RWPE2 (cell line): ENCODE measurements around the gene WDFY2.

Experiments
- ATAC-seq: fragments of 200-7000 bp; cut with Tn5 transposase; 3 replicates; pipeline ENCODE4 v1.9.1; 2021; ENCODE audit warnings: low read depth
- DNase-seq: peaks from one replicate; pipeline ENCODE4 v3.0.0-alpha.2; 2020; ENCODE audit warnings: low spot score
- H3K27ac ChIP-seq: fragments of 450-650 bp; 2 replicates; pipeline ENCODE4 v1.5.1; 2017; ENCODE audit warnings: mild to moderate bottlenecking; ENCODE audit not compliant: poor library complexity, severe bottlenecking
- H3K27me3 ChIP-seq: fragments of 250-450 bp; sonication (Bioruptor Pico); 2 replicates; pipeline ENCODE4 v1.5.1; 2021; ENCODE audit warnings: mild to moderate bottlenecking, moderate library complexity; ENCODE audit not compliant: insufficient read depth, poor library complexity, severe bottlenecking
- H3K36me3 ChIP-seq: fragments of 250-450 bp; sonication (Bioruptor Pico); 2 replicates; pipeline ENCODE4 v1.5.1; 2020; ENCODE audit warnings: low read depth, mild to moderate bottlenecking, moderate library complexity
- H3K4me1 ChIP-seq: fragments of 250-450 bp; sonication (Bioruptor Pico); 2 replicates; pipeline ENCODE4 v1.5.1; 2021; ENCODE audit warnings: mild to moderate bottlenecking, moderate library complexity; ENCODE audit not compliant: insufficient read depth, poor library complexity, severe bottlenecking
- H3K4me3 ChIP-seq: fragments of 250-450 bp; sonication (Bioruptor Pico); 2 replicates; pipeline ENCODE4 v1.5.1; 2021; ENCODE audit warnings: mild to moderate bottlenecking, moderate library complexity; ENCODE audit not compliant: severe bottlenecking
- H3K9me3 ChIP-seq: fragments of 250-450 bp; sonication (Bioruptor Pico); 2 replicates; pipeline ENCODE4 v1.5.1; 2021; ENCODE audit warnings: mild to moderate bottlenecking, moderate library complexity; ENCODE audit not compliant: severe bottlenecking
- TF ChIP-seq, protein P1 (sequence below): fragments of 450-650 bp; IDR thresholded peaks from one replicate; pipeline ENCODE4 v1.5.1; 2017; ENCODE audit warnings: mild to moderate bottlenecking, moderate library complexity; ENCODE audit not compliant: poor library complexity, severe bottlenecking

WDFY2 gene, protein sequence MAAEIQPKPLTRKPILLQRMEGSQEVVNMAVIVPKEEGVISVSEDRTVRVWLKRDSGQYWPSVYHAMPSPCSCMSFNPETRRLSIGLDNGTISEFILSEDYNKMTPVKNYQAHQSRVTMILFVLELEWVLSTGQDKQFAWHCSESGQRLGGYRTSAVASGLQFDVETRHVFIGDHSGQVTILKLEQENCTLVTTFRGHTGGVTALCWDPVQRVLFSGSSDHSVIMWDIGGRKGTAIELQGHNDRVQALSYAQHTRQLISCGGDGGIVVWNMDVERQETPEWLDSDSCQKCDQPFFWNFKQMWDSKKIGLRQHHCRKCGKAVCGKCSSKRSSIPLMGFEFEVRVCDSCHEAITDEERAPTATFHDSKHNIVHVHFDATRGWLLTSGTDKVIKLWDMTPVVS

DNA sequence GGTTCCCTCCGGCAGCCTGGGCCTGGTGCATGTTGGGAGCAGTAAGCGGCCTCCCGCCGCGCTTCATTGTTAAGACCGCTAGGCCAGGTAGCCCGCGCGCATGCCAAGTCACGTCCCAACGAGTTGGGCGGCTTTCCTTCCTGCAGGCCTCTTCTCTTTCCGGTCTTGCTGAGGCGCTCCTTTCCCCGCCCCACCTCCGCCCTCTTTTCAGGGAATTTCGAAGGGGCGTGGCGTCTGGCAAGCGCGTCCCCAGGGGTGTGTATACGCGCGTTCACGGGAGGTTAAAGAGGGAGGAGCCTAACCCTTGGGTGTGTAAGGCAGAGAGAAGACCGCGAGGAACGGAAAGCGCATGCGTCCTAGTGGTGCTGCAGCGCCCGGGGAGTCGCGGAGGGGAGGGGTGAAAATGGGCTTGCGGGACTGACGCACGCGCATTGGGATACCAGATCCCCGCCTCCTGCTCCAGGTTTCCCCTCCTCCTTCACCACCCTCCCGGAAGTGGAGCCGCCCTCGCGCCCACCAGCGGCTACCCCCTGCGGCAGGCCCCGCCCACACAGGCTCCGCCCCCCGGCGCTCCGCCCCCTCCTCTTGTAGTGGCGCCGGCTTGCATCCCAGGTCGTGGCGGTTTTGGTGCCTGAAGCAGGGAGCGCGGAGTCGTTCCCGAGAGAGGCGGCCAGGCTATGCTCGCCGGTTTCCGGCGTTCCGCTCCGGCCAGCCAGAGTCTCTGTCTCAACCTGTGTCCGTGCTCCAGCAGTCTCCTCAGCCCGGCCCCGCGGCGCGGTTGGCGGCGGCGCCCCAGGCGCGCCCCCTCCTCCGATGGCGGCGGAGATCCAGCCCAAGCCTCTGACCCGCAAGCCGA lies at the start of gene WDFY2:
TSS of gene WDFY2 (plus strand) at position 588 of the 856 bp plus-strand sequence. CDS start at position 814, 226 bp downstream.
- DNase-seq (peak; percentile 99), ATAC-seq (peak; percentile 85)
- H3K27ac ChIP-seq, result peak within 1 kb of the TSS; percentile 97
- H3K9me3 ChIP-seq, result no peaks in the 10 kb centered on the region
- no peaks in the 10 kb centered on the region for H3K27me3 ChIP-seq
- H3K4me3 ChIP-seq, result peak within 1 kb of the TSS; percentile 91
- H3K4me1 ChIP-seq, result peaks cover 35% of the 10 kb centered on the region
- TF ChIP-seq, protein P1, sequence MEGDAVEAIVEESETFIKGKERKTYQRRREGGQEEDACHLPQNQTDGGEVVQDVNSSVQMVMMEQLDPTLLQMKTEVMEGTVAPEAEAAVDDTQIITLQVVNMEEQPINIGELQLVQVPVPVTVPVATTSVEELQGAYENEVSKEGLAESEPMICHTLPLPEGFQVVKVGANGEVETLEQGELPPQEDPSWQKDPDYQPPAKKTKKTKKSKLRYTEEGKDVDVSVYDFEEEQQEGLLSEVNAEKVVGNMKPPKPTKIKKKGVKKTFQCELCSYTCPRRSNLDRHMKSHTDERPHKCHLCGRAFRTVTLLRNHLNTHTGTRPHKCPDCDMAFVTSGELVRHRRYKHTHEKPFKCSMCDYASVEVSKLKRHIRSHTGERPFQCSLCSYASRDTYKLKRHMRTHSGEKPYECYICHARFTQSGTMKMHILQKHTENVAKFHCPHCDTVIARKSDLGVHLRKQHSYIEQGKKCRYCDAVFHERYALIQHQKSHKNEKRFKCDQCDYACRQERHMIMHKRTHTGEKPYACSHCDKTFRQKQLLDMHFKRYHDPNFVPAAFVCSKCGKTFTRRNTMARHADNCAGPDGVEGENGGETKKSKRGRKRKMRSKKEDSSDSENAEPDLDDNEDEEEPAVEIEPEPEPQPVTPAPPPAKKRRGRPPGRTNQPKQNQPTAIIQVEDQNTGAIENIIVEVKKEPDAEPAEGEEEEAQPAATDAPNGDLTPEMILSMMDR, result peak; percentile 23
- peaks cover 17% of the 10 kb centered on the region for H3K36me3 ChIP-seq

DNA sequence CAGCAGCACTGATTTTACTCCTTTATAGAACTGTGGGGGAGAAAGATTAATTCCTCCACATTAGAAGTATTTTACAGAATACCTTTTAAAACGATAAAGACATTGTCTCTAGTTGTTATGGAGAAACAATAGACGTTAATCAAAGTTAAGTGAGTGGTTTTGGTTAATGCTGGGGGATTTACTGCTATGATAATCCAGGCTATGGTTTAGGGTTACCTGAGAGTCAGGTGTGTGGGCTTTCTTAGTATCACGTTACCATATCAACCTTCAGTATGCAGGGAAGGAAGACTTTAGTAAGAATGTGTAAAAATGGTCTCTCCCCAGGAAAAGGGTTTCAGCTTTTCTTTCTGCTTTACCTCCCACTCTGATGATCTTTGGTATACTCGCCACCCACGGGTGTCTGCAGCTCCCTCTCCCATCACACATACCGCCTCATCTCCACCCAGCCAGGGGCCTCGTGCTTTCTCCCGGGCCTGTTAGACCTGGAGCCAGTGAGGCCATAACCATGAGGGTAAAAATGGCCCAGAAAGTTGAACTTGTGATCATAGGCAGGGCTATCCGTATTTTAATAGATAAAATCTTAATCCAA lies 45.6 kb upstream of the WDFY2 start:
- no peak for ATAC-seq
- no peak overlapping the region for H3K27ac ChIP-seq
- TF ChIP-seq, protein P1, result no peak

DNA sequence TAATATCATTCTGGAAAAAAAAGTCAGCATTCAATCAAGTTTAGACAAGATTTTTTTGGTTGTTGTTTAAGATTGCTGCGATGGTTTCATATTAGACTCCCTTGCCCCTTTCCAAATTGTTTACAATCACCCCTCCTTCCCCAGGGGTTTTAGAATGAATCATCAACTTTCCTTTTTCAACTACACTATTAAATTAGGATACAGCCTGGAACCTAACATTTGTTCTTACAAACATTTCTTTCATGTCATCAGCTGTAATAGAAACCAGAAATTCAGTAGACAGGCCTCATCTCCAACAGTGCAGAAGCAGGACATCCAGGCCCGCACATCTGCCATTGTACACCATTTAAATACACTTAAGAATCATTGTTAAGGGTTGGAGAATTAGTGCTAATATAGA lies 44.4 kb upstream of the WDFY2 start:
- Histone ChIP-seq H3K9me3 (no peaks in the 10 kb centered on the region), H3K36me3 (no peaks in the 10 kb centered on the region; the same call in 1 of the 2 replicates), H3K27me3 (no peaks in the 10 kb centered on the region), H3K4me3 (no peak overlapping the region), H3K4me1 (peaks cover 8% of the 10 kb centered on the region), H3K27ac (no peak overlapping the region)
- no peak for ATAC-seq
- DNase-seq, result no peak
- TF ChIP-seq, protein P1, result no peak

More for the DNA sequence above, 45.6 kb upstream of the WDFY2 start:
- H3K27me3 ChIP-seq, result no peaks in the 10 kb centered on the region
- H3K9me3 ChIP-seq, result no peaks in the 10 kb centered on the region
- DNase-seq, result no peak
- no peak overlapping the region for H3K4me3 ChIP-seq
- peaks cover 19% of the 10 kb centered on the region for H3K4me1 ChIP-seq
- no peaks in the 10 kb centered on the region for H3K36me3 ChIP-seq

DNA sequence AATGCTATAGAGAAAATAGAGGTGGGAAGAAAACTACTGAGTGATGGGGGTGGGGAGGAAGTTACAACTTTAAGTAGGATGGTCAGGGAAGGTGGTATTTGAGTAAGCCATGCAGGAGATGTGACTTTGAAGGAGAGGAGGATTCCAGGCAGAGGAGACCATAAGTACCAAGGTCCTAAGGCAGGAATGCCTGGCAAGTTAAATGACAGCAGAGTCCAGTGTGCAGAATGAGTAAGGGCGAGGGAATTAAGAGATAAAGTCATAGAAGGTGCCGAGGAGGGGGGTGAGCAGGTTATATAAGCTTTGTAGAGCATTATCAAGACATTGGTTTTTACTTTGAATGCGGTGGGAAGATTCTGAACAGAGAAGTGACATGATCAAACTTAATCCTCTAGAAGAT lies 43.2 kb upstream of the WDFY2 start:
- Histone ChIP-seq H3K27me3 (no peaks in the 10 kb centered on the region), H3K36me3 (no peaks in the 10 kb centered on the region; the same call in 1 of the 2 replicates), H3K27ac (no peak overlapping the region), H3K9me3 (no peaks in the 10 kb centered on the region), H3K4me1 (peaks cover 5% of the 10 kb centered on the region), H3K4me3 (no peak overlapping the region)
- ATAC-seq, result no peak
- TF ChIP-seq, protein P1, result no peak
- no peak for DNase-seq
